Endothelial cell of umbilical vein (primary cell): ENCODE data around the gene MRPL55. TPM values are rescaled to one million over a fixed set of nuclear protein-coding genes. Genes with fewer than 3 reads are reported as not detected.
A peak's percentile ranks its signal among the peaks of the same experiment; 100 is the strongest.

Experiments used
- BruUV-seq: library from RNA; stranded (reverse); fragments of 400-500 nt; replicated peaks from 2 replicates; lab custom pipeline; 2021; lab: Mats Ljungman, UMichigan
- CTCF ChIA-PET: fragments of 300-600, 350-600 bp; sonication (Branson Sonifier 250); formaldehyde crosslinking; loops from one replicate; lab custom pipeline; 2021; ENCODE audit warnings: antibody characterized with exemption, inconsistent platforms; lab: Charles Lee
- POLR2A ChIA-PET: fragments of 300-600, 350-600 bp; sonication (Branson Sonifier 250); formaldehyde crosslinking; loops from one replicate; lab custom pipeline; 2021; ENCODE audit warnings: antibody characterized with exemption, inconsistent platforms; lab: Charles Lee
- DNase-seq: peaks from one replicate; pipeline ENCODE4 v3.0.0-alpha.2; 2011; ENCODE audit warnings: low read depth, low spot score
- FAIRE-seq: peaks from 2 replicates; lab custom pipeline; 2011; peaks lifted over from hg19 to GRCh38; lab: Jason Lieb, UNC
- H2AFZ ChIP-seq: 2 replicates; pipeline ENCODE4 v1.6.0; 2012; ENCODE audit warnings: low read depth, low read length, control low read depth, inconsistent platforms
- H3K27ac ChIP-seq: 2 replicates; pipeline ENCODE4 v1.5.1; 2011; ENCODE audit warnings: low read depth, mild to moderate bottlenecking, control low read depth, low read length, moderate library complexity; ENCODE audit not compliant: insufficient read depth
- H3K27me3 ChIP-seq, 2 experiments: 2 replicates each; pipeline versions ENCODE4 v1.6.0 to v1.6.1; 2011; ENCODE audit warnings: low read length in 2 of 2, mixed read lengths in 1 of 2; ENCODE audit not compliant: control insufficient read depth in 2 of 2, insufficient read depth in 2 of 2
- H3K36me3 ChIP-seq, 2 experiments: 2 replicates in 1 of 2; 3 replicates in 1 of 2; pipeline ENCODE4 v1.5.1; 2011; ENCODE audit warnings: low read length in 2 of 2, mild to moderate bottlenecking in 1 of 2, moderate library complexity in 1 of 2; ENCODE audit not compliant: control insufficient read depth in 2 of 2, insufficient read depth in 2 of 2; ENCODE audit errors: extremely low read depth in 1 of 2
- H3K4me1 ChIP-seq: 3 replicates; pipeline ENCODE4 v1.5.1; 2011; ENCODE audit warnings: mild to moderate bottlenecking, low read length; ENCODE audit not compliant: control insufficient read depth, insufficient read depth; ENCODE audit errors: extremely low read depth
- H3K4me2 ChIP-seq: 2 replicates; pipeline ENCODE4 v1.6.1; 2011; ENCODE audit warnings: low read length, control low read depth, mixed read lengths; ENCODE audit not compliant: insufficient read depth
- H3K4me3 ChIP-seq, 3 experiments: fragments of 200-600 bp in 1 of 3; sonication (generic), shearing (Covaris generic) in 1 of 3; replicated peaks in 1 of 3; 2 replicates each; pipeline ENCODE4 v1.5.1; 2011 to 2016; ENCODE audit warnings: control low read depth in 3 of 3, low read length in 3 of 3, mild to moderate bottlenecking in 2 of 3, inconsistent platforms in 1 of 3, low read depth in 1 of 3, moderate library complexity in 1 of 3; ENCODE audit not compliant: insufficient read depth in 1 of 3
- H3K79me2 ChIP-seq: 2 replicates; pipeline ENCODE4 v1.6.0; 2012; ENCODE audit warnings: low read length, inconsistent platforms; ENCODE audit not compliant: control insufficient read depth, insufficient read depth
- H3K9ac ChIP-seq: replicated peaks from 2 replicates; pipeline ENCODE3; 2011; ENCODE audit warnings: low read length, control low read depth; ENCODE audit not compliant: insufficient read depth; ENCODE audit errors: extremely low read depth
- H3K9me1 ChIP-seq: replicated peaks from 3 replicates; pipeline ENCODE4 v1.6.0; 2011; ENCODE audit warnings: mild to moderate bottlenecking, low read length; ENCODE audit not compliant: control insufficient read depth, insufficient read depth; ENCODE audit errors: extremely low read depth
- H3K9me3 ChIP-seq: replicated peaks from 2 replicates; pipeline ENCODE4 v1.5.1; 2012; ENCODE audit warnings: low read length, inconsistent platforms; ENCODE audit not compliant: control insufficient read depth, insufficient read depth
- H4K20me1 ChIP-seq: replicated peaks from 2 replicates; pipeline ENCODE3; 2011; ENCODE audit warnings: mild to moderate bottlenecking, low read length; ENCODE audit not compliant: control insufficient read depth, insufficient read depth; ENCODE audit errors: extremely low read depth
- EZH2 ChIP-seq: IDR thresholded peaks from 2 replicates; pipeline ENCODE4 v1.6.1; 2012; ENCODE audit warnings: borderline replicate concordance, low read depth, mild to moderate bottlenecking, moderate library complexity, low read length, inconsistent platforms; ENCODE audit not compliant: severe bottlenecking
- FOS ChIP-seq: IDR thresholded peaks from 2 replicates; pipeline ENCODE4 v1.6.1; 2011; ENCODE audit warnings: mild to moderate bottlenecking, low read length, moderate library complexity, borderline replicate concordance; ENCODE audit not compliant: insufficient read depth
- GATA2 ChIP-seq: IDR thresholded peaks from 2 replicates; pipeline ENCODE4 v1.7.0; 2011; ENCODE audit warnings: low read depth, mild to moderate bottlenecking, moderate library complexity, mixed read lengths, low read length; ENCODE audit not compliant: insufficient read length, insufficient read depth
- JUN ChIP-seq: IDR thresholded peaks from 2 replicates; pipeline ENCODE4 v1.6.1; 2011; ENCODE audit warnings: borderline replicate concordance, low read depth; ENCODE audit not compliant: insufficient read length, insufficient read depth
- MAX ChIP-seq: IDR thresholded peaks from 2 replicates; pipeline ENCODE4 v1.6.1; 2011; ENCODE audit not compliant: insufficient read depth, insufficient read length
- MYC ChIP-seq: IDR thresholded peaks from one replicate; pipeline ENCODE4 v1.6.1; 2011; ENCODE audit warnings: mild to moderate bottlenecking, low read depth, low read length
- POLR2A ChIP-seq: IDR thresholded peaks from 2 replicates; pipeline ENCODE4 v1.6.1; 2012; ENCODE audit warnings: low read depth, mild to moderate bottlenecking, control low read depth, low read length
- POLR2AphosphoS5 ChIP-seq: IDR thresholded peaks from 2 replicates; pipeline ENCODE4 v1.6.1; 2012; ENCODE audit warnings: low read depth, mild to moderate bottlenecking, control low read depth, low read length, moderate library complexity; ENCODE audit not compliant: insufficient read depth
- dilution Hi-C: fragments of 300-500 bp; cut with MboI; formaldehyde crosslinking; loops from one replicate; pipeline ENCODE4 v1.15.0; 2019; ENCODE audit warnings: low sequenced_read_pairs; ENCODE audit not compliant: extremely low pct_ligation_motif_present
- intact Hi-C: fragments of 100-400 bp; cut with micrococcal nuclease; formaldehyde crosslinking; loops from one replicate; pipeline ENCODE4 v1.10.0; 2022
- polyA plus RNA-seq, 4 experiments: library from polyadenylated mRNA; depleted of rRNA in 3 of 4; stranded (reverse) in 3 of 4; unstranded in 1 of 4; fragments of >200 nt; gene quantifications; 2 replicates each; pipeline versions ENCODE4 v1.2.1 to v1.2.3, GENCODE V29; 2011 to 2012; ENCODE audit warnings: missing spikeins in 1 of 4
- total RNA-seq: library from RNA; stranded (reverse); gene quantifications from 2 replicates; pipeline ENCODE4 v1.2.3, GENCODE V29; 2021
- TF ChIP-seq, protein P1 (sequence below), 2 donors: IDR thresholded peaks; 1 replicate in 1 of 2; 2 replicates in 1 of 2; pipeline ENCODE4 v1.5.1; 2011; ENCODE audit warnings: low read length in 2 of 2, mild to moderate bottlenecking in 2 of 2, moderate library complexity in 2 of 2, control low read depth in 1 of 2, inconsistent platforms in 1 of 2, low read depth in 1 of 2; ENCODE audit not compliant: insufficient read depth in 1 of 2; ENCODE audit errors: extremely low read depth in 1 of 2

Gene MRPL55
- total and polyA plus RNA-seq, 2 donors (not counting 3 experiments of a cell fraction or from before 2014, with no cell fraction given): 58.7 to 155 TPM

GRCh38 chr1:228139406-228139930 is 30.4 kb upstream of the MRPL55 start:
- intact Hi-C loops (loop anchor here (10.0 kb wide), 1 partner anchor 135 kb away; no protein-coding TSS in a partner anchor), dilution Hi-C loops (no loop called here)
- Histone ChIP-seq H3K27ac (peak overlapping the region; percentile 35), H3K9ac (peak overlapping the region; percentile 30), H3K4me2 (peak overlapping the region; percentile 21), H3K27me3 (peaks cover 18 to 26% of the 10 kb centered on the region in 2 experiments), H2AFZ (peak overlapping the region; percentile 71), H3K9me3 (no peaks in the 10 kb centered on the region), H3K4me1 (peaks cover 18% of the 10 kb centered on the region), H3K36me3 (no peaks in the 10 kb centered on the region), H3K79me2 (peaks cover 40% of the 10 kb centered on the region), H4K20me1 (no peaks in the 10 kb centered on the region), H3K4me3 (peak overlapping the region; percentile 6 to 77 (median 42)), H3K9me1 (no peaks in the 10 kb centered on the region)
- POLR2A ChIA-PET: no interaction called here
- FAIRE-seq: no peak
- BruUV-seq: TSS peak; percentile 78
- no peak for DNase-seq
- CTCF ChIA-PET: no interaction called here
- TF ChIP-seq MYC (no peak), GATA2 (no peak), EZH2 (no peak), MAX (no peak), POLR2A (no peak), FOS (no peak), POLR2AphosphoS5 (no peak), JUN (no peak)
- TF ChIP-seq, protein P1, sequence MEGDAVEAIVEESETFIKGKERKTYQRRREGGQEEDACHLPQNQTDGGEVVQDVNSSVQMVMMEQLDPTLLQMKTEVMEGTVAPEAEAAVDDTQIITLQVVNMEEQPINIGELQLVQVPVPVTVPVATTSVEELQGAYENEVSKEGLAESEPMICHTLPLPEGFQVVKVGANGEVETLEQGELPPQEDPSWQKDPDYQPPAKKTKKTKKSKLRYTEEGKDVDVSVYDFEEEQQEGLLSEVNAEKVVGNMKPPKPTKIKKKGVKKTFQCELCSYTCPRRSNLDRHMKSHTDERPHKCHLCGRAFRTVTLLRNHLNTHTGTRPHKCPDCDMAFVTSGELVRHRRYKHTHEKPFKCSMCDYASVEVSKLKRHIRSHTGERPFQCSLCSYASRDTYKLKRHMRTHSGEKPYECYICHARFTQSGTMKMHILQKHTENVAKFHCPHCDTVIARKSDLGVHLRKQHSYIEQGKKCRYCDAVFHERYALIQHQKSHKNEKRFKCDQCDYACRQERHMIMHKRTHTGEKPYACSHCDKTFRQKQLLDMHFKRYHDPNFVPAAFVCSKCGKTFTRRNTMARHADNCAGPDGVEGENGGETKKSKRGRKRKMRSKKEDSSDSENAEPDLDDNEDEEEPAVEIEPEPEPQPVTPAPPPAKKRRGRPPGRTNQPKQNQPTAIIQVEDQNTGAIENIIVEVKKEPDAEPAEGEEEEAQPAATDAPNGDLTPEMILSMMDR (IDR thresholded peaks at IDR 0.05; ENCODE audit: extremely low read depth in 1 of 2, insufficient read depth in 1 of 2, low read depth in 1 of 2, low read length in 2 of 2): no peak
